ENCODE measurements around the gene PLEKHN1. TPM values are rescaled to one million over a fixed set of nuclear protein-coding genes. Genes with fewer than 3 reads are reported as not detected.

PLEKHN1 gene
- total RNA-seq, 4 donors from 2014 or later = 0.21 to 2.4 TPM; not detected in 2

GRCh38 chr1:971751-972506 lies 5.6 kb downstream of the PLEKHN1 start:
- H3K4me3 ChIP-seq = no peak overlapping the region
- no peaks in the 10 kb centered on the region for H3K9me3 ChIP-seq
- H3K27me3 ChIP-seq = peaks cover 2 to 91% of the 10 kb centered on the region in 2 donors
- no peak for DNase-seq (ENCODE audit: low spot score in 2 of 2)
- no peaks in the 10 kb centered on the region for H3K36me3 ChIP-seq
- TF ChIP-seq POLR2A (IDR thresholded peaks at IDR 0.05) (no peak), CTCF (IDR thresholded peaks at IDR 0.05) (no peak), EP300 (IDR thresholded peaks at IDR 0.05) (no peak)
- H3K27ac ChIP-seq = no peak overlapping the region
- WGBS, 2 donors = 71 to 81% methylated on average over 21 to 26 of the region's 34 CpGs
- peaks cover 0 to 13% (median 5%) of the 10 kb centered on the region in 4 donors for H3K4me1 ChIP-seq

GRCh38 chr1:972726-973458 lies 6.6 kb downstream of the PLEKHN1 start:
- TF ChIP-seq EP300 (IDR thresholded peaks at IDR 0.05) (no peak), POLR2A (IDR thresholded peaks at IDR 0.05) (no peak), CTCF (IDR thresholded peaks at IDR 0.05) (no peak)
- DNase-seq (ENCODE audit: low spot score in 2 of 2) = no peak
- Histone ChIP-seq H3K27ac (no peak overlapping the region), H3K9me3 (no peaks in the 10 kb centered on the region), H3K36me3 (no peaks in the 10 kb centered on the region), H3K27me3 (peaks cover 2 to 82% of the 10 kb centered on the region in 2 donors), H3K4me3 (no peak overlapping the region), H3K4me1 (peaks cover 0 to 8% (median 0%) of the 10 kb centered on the region in 4 donors)
- WGBS, 2 donors = 83 to 86% methylated on average over 17 of the region's 28 CpGs

DNA sequence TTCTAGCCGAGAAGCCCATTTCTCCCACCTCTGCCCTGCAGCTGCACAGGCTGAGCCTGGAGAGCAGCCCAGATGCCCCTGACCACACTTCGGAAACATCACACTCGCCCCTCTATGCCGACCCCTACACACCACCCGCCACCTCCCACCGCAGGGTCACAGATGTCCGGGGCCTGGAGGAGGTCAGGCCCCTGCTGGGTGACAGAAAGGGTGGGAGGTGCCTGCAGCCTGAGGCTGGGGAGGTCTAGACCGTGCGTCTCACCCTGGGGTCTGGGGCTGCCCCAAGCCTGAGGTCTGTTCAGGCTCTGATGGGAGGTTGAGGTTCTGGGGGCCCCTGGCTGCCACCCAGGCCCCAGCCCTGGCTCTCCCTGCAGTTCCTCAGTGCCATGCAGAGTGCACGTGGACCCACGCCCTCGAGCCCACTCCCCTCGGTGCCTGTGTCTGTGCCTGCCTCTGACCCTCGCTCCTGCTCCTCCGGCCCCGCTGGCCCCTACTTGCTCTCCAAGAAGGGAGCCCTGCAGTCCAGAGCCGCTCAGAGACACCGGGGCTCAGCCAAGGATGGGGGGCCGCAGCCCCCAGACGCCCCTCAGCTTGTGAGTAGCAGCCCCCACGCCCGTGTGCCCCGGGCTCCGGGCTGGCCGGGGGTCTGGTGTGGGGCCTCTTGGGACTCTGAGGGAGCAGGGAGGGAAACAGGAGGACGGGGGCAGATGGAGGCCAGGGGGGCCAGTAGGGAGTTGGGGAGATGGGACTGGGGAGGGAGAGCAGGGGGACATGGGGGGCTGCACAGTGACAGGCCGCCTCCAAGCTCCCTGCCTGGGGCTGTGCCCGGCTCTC lies 7.4 kb downstream of the PLEKHN1 start:
- no peak for TF ChIP-seq EP300 (IDR thresholded peaks at IDR 0.05)
- TF ChIP-seq CTCF (IDR thresholded peaks at IDR 0.05) = no peak
- TF ChIP-seq POLR2A (IDR thresholded peaks at IDR 0.05) = no peak
- Histone ChIP-seq H3K36me3 (no peaks in the 10 kb centered on the region), H3K4me3 (no peak overlapping the region), H3K9me3 (no peaks in the 10 kb centered on the region), H3K27me3 (peaks cover 2 to 74% of the 10 kb centered on the region in 2 donors), H3K27ac (no peak overlapping the region), H3K4me1 (peaks cover 0 to 8% (median 0%) of the 10 kb centered on the region in 4 donors)
- 70 to 71% methylated on average over 27 to 28 of the region's 28 CpGs for WGBS, 2 donors
- DNase-seq (ENCODE audit: low spot score in 2 of 2) = no peak

- Histone ChIP-seq H3K27ac (no peak overlapping the region), H3K4me1 (peaks cover 0 to 8% (median 0%) of the 10 kb centered on the region in 4 donors), H3K36me3 (no peaks in the 10 kb centered on the region), H3K4me3 (no peak overlapping the region), H3K27me3 (peaks cover 2 to 68% of the 10 kb centered on the region in 2 donors), H3K9me3 (no peaks in the 10 kb centered on the region)
- DNase-seq (ENCODE audit: low spot score in 2 of 2) = no peak
- no peak for TF ChIP-seq CTCF (IDR thresholded peaks at IDR 0.05)
- no peak for TF ChIP-seq POLR2A (IDR thresholded peaks at IDR 0.05)
- no peak for TF ChIP-seq EP300 (IDR thresholded peaks at IDR 0.05)
- 70 to 85% methylated on average over 3 to 11 of the region's 11 CpGs for WGBS, 2 donors
Observed at GRCh38 chr1:974293-974640, 8.0 kb downstream of the PLEKHN1 start.

All from tibial nerve (tissue), 4 donors.